ENCODE measurements around the gene ADCYAP1. TPM values are rescaled to one million over a fixed set of nuclear protein-coding genes. Genes with fewer than 3 reads are reported as not detected.

The ADCYAP1 gene
- total and polyA plus RNA-seq, 2 donors (not counting 1 experiment from before 2014, with no cell fraction given), result not detected

- Histone ChIP-seq H3K79me2 (ENCODE audit: control insufficient read depth, insufficient read depth, low read length) (no peaks in the 10 kb centered on the region), H3K27ac (ENCODE audit: insufficient read depth, low read length) (no peak overlapping the region), H3K9me3 (ENCODE audit: control insufficient read depth, insufficient read depth, low read depth, low read length) (no peaks in the 10 kb centered on the region), H2AFZ (ENCODE audit: low read length) (no peak overlapping the region), H4K20me1 (ENCODE audit: control insufficient read depth, extremely low read depth, insufficient read depth, low read length) (no peaks in the 10 kb centered on the region), H3K27me3 (ENCODE audit: control insufficient read depth, insufficient read depth, low read length) (no peaks in the 10 kb centered on the region), H3K4me3 (replicated peaks in 1 of 4; ENCODE audit: control extremely low read depth in 1 of 4, insufficient read depth in 1 of 4, low read depth in 3 of 4, low read length in 4 of 4) (no peak overlapping the region), H3K9ac (ENCODE audit: insufficient read depth, low read length) (no peak overlapping the region), H3K36me3 (ENCODE audit: control insufficient read depth, insufficient read depth, low read length) (no peaks in the 10 kb centered on the region), H3K4me1 (ENCODE audit: control insufficient read depth, extremely low read depth, insufficient read depth, low read length) (no peaks in the 10 kb centered on the region), H3K4me2 (ENCODE audit: extremely low read depth, insufficient read depth, low read length) (no peak overlapping the region)
- DNase-seq (ENCODE audit: low read depth in 2 of 2), result no peak
- no peak for TF ChIP-seq EZH2 (IDR thresholded peaks at IDR 0.05; ENCODE audit: low read length, missing control alignments)
- no peak for TF ChIP-seq CTCF (conservative IDR thresholded peaks at IDR 0.05 in 1 of 2, IDR thresholded peaks at IDR 0.05 in 1 of 2; ENCODE audit: low read depth in 1 of 2, low read length in 2 of 2)
Observed at GRCh38 chr18:892316-892715, 12.4 kb upstream of the ADCYAP1 start.

DNA sequence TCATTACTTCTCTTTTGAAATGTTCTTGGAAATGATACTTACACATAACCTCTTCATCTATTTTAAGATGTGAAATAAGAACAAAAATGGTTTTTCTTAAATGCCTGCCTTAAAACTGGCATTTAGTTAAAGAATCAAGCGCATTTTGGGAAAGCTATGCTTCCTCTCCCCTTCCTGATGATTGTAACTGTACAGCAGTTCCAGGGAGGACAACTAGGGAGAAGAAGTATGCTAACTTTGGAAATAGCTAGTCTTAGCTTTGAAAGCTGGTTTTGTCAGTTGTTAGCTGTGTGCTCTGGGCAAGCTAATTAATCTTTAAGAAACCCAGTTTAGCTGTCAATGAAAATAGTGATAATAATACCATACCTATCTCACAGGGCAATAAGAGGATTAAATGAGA lies 8.4 kb upstream of the ADCYAP1 start:
- TF ChIP-seq EZH2 (IDR thresholded peaks at IDR 0.05; ENCODE audit: low read length, missing control alignments), result no peak
- TF ChIP-seq CTCF (conservative IDR thresholded peaks at IDR 0.05 in 1 of 2, IDR thresholded peaks at IDR 0.05 in 1 of 2; ENCODE audit: low read depth in 1 of 2, low read length in 2 of 2), result no peak
- no peaks in the 10 kb centered on the region for H3K9me3 ChIP-seq (ENCODE audit: control insufficient read depth, insufficient read depth, low read depth, low read length)
- DNase-seq (ENCODE audit: low read depth in 2 of 2), result no peak

GRCh38 chr18:901761-902160 lies 2.9 kb upstream of the ADCYAP1 start:
- H3K79me2 ChIP-seq (ENCODE audit: control insufficient read depth, insufficient read depth, low read length), result no peaks in the 10 kb centered on the region
- DNase-seq (ENCODE audit: low read depth in 2 of 2), result no peak

More for the DNA sequence above, 8.4 kb upstream of the ADCYAP1 start:
- no peaks in the 10 kb centered on the region for H3K79me2 ChIP-seq (ENCODE audit: control insufficient read depth, insufficient read depth, low read length)
- no peak overlapping the region for H3K4me2 ChIP-seq (ENCODE audit: extremely low read depth, insufficient read depth, low read length)
- no peak overlapping the region for H3K27ac ChIP-seq (ENCODE audit: insufficient read depth, low read length)
- H3K4me3 ChIP-seq (replicated peaks in 1 of 4; ENCODE audit: control extremely low read depth in 1 of 4, insufficient read depth in 1 of 4, low read depth in 3 of 4, low read length in 4 of 4), result no peak overlapping the region
- no peak overlapping the region for H3K9ac ChIP-seq (ENCODE audit: insufficient read depth, low read length)
- no peaks in the 10 kb centered on the region for H4K20me1 ChIP-seq (ENCODE audit: control insufficient read depth, extremely low read depth, insufficient read depth, low read length)
- no peaks in the 10 kb centered on the region for H3K4me1 ChIP-seq (ENCODE audit: control insufficient read depth, extremely low read depth, insufficient read depth, low read length)
- no peak overlapping the region for H2AFZ ChIP-seq (ENCODE audit: low read length)
- no peaks in the 10 kb centered on the region for H3K36me3 ChIP-seq (ENCODE audit: control insufficient read depth, insufficient read depth, low read length)
- H3K27me3 ChIP-seq (ENCODE audit: control insufficient read depth, insufficient read depth, low read length), result no peaks in the 10 kb centered on the region

More at GRCh38 chr18:901761-902160, 2.9 kb upstream of the ADCYAP1 start:
- no peaks in the 10 kb centered on the region for H3K36me3 ChIP-seq (ENCODE audit: control insufficient read depth, insufficient read depth, low read length)
- H3K4me3 ChIP-seq (replicated peaks in 1 of 4; ENCODE audit: control extremely low read depth in 1 of 4, insufficient read depth in 1 of 4, low read depth in 3 of 4, low read length in 4 of 4), result no peak overlapping the region
- no peak overlapping the region for H3K9ac ChIP-seq (ENCODE audit: insufficient read depth, low read length)
- peaks cover 28% of the 10 kb centered on the region for H3K27me3 ChIP-seq (ENCODE audit: control insufficient read depth, insufficient read depth, low read length)
- no peaks in the 10 kb centered on the region for H4K20me1 ChIP-seq (ENCODE audit: control insufficient read depth, extremely low read depth, insufficient read depth, low read length)
- no peak overlapping the region for H3K4me2 ChIP-seq (ENCODE audit: extremely low read depth, insufficient read depth, low read length)
- TF ChIP-seq EZH2 (IDR thresholded peaks at IDR 0.05; ENCODE audit: low read length, missing control alignments) (no peak), CTCF (conservative IDR thresholded peaks at IDR 0.05 in 1 of 2, IDR thresholded peaks at IDR 0.05 in 1 of 2; ENCODE audit: low read depth in 1 of 2, low read length in 2 of 2) (no peak)
- no peaks in the 10 kb centered on the region for H3K4me1 ChIP-seq (ENCODE audit: control insufficient read depth, extremely low read depth, insufficient read depth, low read length)
- no peaks in the 10 kb centered on the region for H3K9me3 ChIP-seq (ENCODE audit: control insufficient read depth, insufficient read depth, low read depth, low read length)
- H3K27ac ChIP-seq (ENCODE audit: insufficient read depth, low read length), result no peak overlapping the region
- no peak overlapping the region for H2AFZ ChIP-seq (ENCODE audit: low read length)

All from fibroblast of lung (primary cell).